Measurements from ENCODE around the gene FKBP1A. TPM values are rescaled to one million over a fixed set of nuclear protein-coding genes. Genes with fewer than 3 reads are reported as not detected.

The FKBP1A gene
- total and polyA plus RNA-seq, 10 donors = 135 to 338 (median 248) TPM

GRCh38 chr20:1429143-1429728 lies 36.4 kb upstream of the FKBP1A start:
- Histone ChIP-seq H3K27me3 (replicated peaks in 1 of 7) (peaks cover 0 to 10% (median 0%) of the 10 kb centered on the region in 7 donors), H3K36me3 (no peaks in the 10 kb centered on the region), H3K4me3 (no peak overlapping the region), H3K9me3 (no peaks in the 10 kb centered on the region), H3K27ac (no peak overlapping the region), H3K4me1 (peaks cover under 1 to 7% (median 5%) of the 10 kb centered on the region in 6 donors)
- TF ChIP-seq CTCF (IDR thresholded peaks at IDR 0.05 in 8 of 11, conservative IDR thresholded peaks at IDR 0.05 in 3 of 11) (no peak), POLR2AphosphoS5 (IDR thresholded peaks at IDR 0.05) (no peak), POLR2A (IDR thresholded peaks at IDR 0.05) (no peak)
- intact Hi-C loops (cut with DNase I; ENCODE audit: low total_unique reads) = no loop called here
- 64 to 87% (median 79%) methylated on average over 4 of the region's 4 CpGs for WGBS, 5 donors
- DNase-seq = no peak

- Histone ChIP-seq H3K27ac (no peak overlapping the region), H3K4me1 (peaks cover 0 to 6% (median 0%) of the 10 kb centered on the region in 6 donors), H3K4me3 (no peak overlapping the region), H3K9me3 (no peaks in the 10 kb centered on the region), H3K36me3 (no peaks in the 10 kb centered on the region), H3K27me3 (replicated peaks in 1 of 7) (peaks cover 0 to 6% (median 0%) of the 10 kb centered on the region in 7 donors)
- no peak for DNase-seq
- WGBS, 5 donors = 38 to 80% (median 73%) methylated on average over 3 of the region's 3 CpGs
- intact Hi-C loops (cut with DNase I; ENCODE audit: low total_unique reads) = no loop called here
- TF ChIP-seq POLR2AphosphoS5 (IDR thresholded peaks at IDR 0.05) (no peak), POLR2A (IDR thresholded peaks at IDR 0.05) (no peak), CTCF (IDR thresholded peaks at IDR 0.05 in 8 of 11, conservative IDR thresholded peaks at IDR 0.05 in 3 of 11) (no peak)
These were observed 34.7 kb upstream of the FKBP1A start for GRCh38 chr20:1427457-1428054.

- no peak for DNase-seq
- Histone ChIP-seq H3K27me3 (replicated peaks in 1 of 7) (peaks cover 0 to 6% (median 0%) of the 10 kb centered on the region in 7 donors), H3K4me3 (no peak overlapping the region), H3K4me1 (peaks cover 0 to 6% (median 0%) of the 10 kb centered on the region in 6 donors), H3K27ac (no peak overlapping the region), H3K36me3 (no peaks in the 10 kb centered on the region), H3K9me3 (peaks cover 0 to 7% (median 1%) of the 10 kb centered on the region in 8 donors)
- intact Hi-C loops (cut with DNase I; ENCODE audit: low total_unique reads) = no loop called here
- TF ChIP-seq CTCF (IDR thresholded peaks at IDR 0.05 in 8 of 11, conservative IDR thresholded peaks at IDR 0.05 in 3 of 11) = no peak
- 47 to 72% (median 64%) methylated on average over 2 to 4 of the region's 4 CpGs for WGBS, 5 donors
These were observed 33.5 kb upstream of the FKBP1A start for GRCh38 chr20:1426231-1426849.

- TF ChIP-seq POLR2AphosphoS5 (IDR thresholded peaks at IDR 0.05) (no peak), CTCF (IDR thresholded peaks at IDR 0.05 in 8 of 11, conservative IDR thresholded peaks at IDR 0.05 in 3 of 11) (no peak), POLR2A (IDR thresholded peaks at IDR 0.05) (no peak)
- Histone ChIP-seq H3K27ac (no peak overlapping the region), H3K27me3 (replicated peaks in 1 of 7) (peaks cover 0 to 6% (median 0%) of the 10 kb centered on the region in 7 donors), H3K4me1 (peaks cover 0 to 6% (median 0%) of the 10 kb centered on the region in 6 donors), H3K9me3 (peaks cover 0 to 27% (median 21%) of the 10 kb centered on the region in 8 donors), H3K4me3 (no peak overlapping the region), H3K36me3 (no peaks in the 10 kb centered on the region)
- DNase-seq = no peak
- 62 to 86% (median 81%) methylated on average over 1 of the region's 1 CpG for WGBS, 5 donors
- intact Hi-C loops (cut with DNase I; ENCODE audit: low total_unique reads) = no loop called here
These were observed 31.5 kb upstream of the FKBP1A start for GRCh38 chr20:1424336-1424735.

All from spleen (tissue), 11 donors.